ENCODE results near the gene NGF. TPM values are rescaled to one million over a fixed set of nuclear protein-coding genes. Genes with fewer than 3 reads are reported as not detected.

Gene NGF
- total RNA-seq, 1 donor from 2014 or later = 2.3 TPM

Other genes with a start within 250 kb of the NGF start
- 14.0 TPM for gene TSPAN2, start 248.7 kb downstream of the NGF start, total RNA-seq

All from tongue (tissue), 1 donor.